ENCODE results near the gene PRKACB.
"Not testable (repeated sequence)": the region's sequence is repeated elsewhere in the genome, so short reads cannot be mapped to it uniquely, and the experiment has no call there.

The PRKACB gene

GRCh38 chr1:84272401-84272800 lies 128.3 kb downstream of the PRKACB start:
- TF ChIP-seq, protein P1, sequence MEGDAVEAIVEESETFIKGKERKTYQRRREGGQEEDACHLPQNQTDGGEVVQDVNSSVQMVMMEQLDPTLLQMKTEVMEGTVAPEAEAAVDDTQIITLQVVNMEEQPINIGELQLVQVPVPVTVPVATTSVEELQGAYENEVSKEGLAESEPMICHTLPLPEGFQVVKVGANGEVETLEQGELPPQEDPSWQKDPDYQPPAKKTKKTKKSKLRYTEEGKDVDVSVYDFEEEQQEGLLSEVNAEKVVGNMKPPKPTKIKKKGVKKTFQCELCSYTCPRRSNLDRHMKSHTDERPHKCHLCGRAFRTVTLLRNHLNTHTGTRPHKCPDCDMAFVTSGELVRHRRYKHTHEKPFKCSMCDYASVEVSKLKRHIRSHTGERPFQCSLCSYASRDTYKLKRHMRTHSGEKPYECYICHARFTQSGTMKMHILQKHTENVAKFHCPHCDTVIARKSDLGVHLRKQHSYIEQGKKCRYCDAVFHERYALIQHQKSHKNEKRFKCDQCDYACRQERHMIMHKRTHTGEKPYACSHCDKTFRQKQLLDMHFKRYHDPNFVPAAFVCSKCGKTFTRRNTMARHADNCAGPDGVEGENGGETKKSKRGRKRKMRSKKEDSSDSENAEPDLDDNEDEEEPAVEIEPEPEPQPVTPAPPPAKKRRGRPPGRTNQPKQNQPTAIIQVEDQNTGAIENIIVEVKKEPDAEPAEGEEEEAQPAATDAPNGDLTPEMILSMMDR (IDR thresholded peaks at IDR 0.05; ENCODE audit: control insufficient read depth, extremely low read depth, insufficient read depth): no peak
- H3K4me3 ChIP-seq (ENCODE audit: low read depth, low read length): no peak overlapping the region
- peak; percentile 93 for DNase-seq (ENCODE audit: low read depth)

DNA sequence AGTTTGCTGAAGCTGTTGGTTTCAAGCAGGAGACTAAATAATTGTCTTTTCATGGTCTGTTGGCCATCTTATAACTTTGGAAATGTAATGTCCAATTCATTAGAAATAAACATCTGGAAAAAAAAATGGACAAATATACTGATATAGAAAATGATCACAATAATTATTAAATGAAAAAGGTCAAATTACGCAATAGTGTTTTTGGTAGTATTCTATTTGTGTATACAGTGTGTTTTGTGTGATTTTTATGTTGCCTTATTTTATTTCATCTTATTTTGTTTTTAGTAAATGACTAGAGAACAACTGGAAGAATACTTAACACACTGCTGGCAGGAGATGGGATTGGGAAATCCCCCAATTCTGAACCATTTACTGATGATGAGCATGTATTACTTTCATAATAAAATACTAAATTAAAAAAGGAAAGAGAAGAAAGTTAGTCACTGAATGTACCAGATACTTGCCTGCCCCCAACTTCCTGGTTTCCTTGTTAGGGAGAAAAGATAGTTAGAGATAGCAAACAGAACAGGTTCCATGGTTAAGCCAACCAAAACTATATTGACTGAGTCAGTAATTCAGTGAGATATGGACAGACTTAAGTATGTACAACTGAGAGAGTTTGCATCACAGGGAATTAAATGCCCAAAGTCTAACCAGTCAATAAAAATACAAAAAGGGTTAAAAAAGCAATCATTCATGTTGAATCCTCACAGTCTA lies 133.4 kb downstream of the PRKACB start:
- TF ChIP-seq, protein P1 (IDR thresholded peaks at IDR 0.05; ENCODE audit: control insufficient read depth, extremely low read depth, insufficient read depth): no peak
- H3K4me3 ChIP-seq (ENCODE audit: low read depth, low read length): no peak overlapping the region
- no peak for DNase-seq (ENCODE audit: low read depth)

DNA sequence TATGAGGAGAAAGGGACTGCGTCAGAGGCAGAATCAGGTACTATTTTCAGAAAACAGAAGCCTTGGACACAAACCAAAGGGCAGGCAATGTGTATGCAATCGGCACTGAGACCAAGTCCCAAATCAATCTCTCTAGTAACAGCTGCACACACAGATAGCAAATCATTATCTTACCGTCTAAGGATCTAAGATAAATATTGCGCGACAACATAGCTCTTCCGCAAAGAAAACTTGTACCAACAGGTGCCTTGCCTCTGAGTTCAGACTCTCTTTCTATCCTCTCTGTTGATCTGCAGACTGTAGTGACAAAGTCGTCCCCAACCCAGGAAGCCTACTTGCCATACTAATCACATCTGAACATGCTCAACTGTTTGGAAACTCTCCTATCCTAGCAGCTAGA lies 134.8 kb downstream of the PRKACB start:
- H3K4me3 ChIP-seq (ENCODE audit: low read depth, low read length): no peak overlapping the region
- no peak for DNase-seq (ENCODE audit: low read depth)
- TF ChIP-seq, protein P1 (IDR thresholded peaks at IDR 0.05; ENCODE audit: control insufficient read depth, extremely low read depth, insufficient read depth): no peak

DNA sequence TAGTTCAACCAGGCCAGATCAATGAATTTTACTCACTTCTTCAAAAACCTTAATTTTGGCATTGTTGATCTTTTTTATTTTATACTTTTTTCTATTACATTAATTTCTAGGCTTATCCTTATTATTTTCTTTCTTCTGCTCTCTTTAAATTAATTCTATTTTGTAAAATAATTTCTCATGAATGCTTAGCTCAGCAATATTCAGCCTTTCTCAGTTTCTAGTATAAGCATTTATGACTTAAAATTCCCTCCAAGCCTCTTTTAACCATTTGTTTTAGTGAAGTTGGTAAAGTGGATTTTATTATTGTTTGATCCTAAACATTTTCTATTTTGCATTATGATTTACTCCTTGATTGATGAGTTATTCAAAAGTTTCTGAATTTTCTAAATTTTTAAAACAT lies 136.8 kb downstream of the PRKACB start:
- no peak overlapping the region for H3K4me3 ChIP-seq (ENCODE audit: low read depth, low read length)
- TF ChIP-seq, protein P1 (IDR thresholded peaks at IDR 0.05; ENCODE audit: control insufficient read depth, extremely low read depth, insufficient read depth): no peak
- no peak for DNase-seq (ENCODE audit: low read depth)

- TF ChIP-seq, protein P1 (IDR thresholded peaks at IDR 0.05; ENCODE audit: control insufficient read depth, extremely low read depth, insufficient read depth): no peak
- DNase-seq (ENCODE audit: low read depth): no peak
- H3K4me3 ChIP-seq (ENCODE audit: low read depth, low read length): no peak overlapping the region
Observed at GRCh38 chr1:84282780-84283333, 138.8 kb downstream of the PRKACB start.

GRCh38 chr1:84283381-84283780 lies 139.3 kb downstream of the PRKACB start:
- TF ChIP-seq, protein P1 (IDR thresholded peaks at IDR 0.05; ENCODE audit: control insufficient read depth, extremely low read depth, insufficient read depth): no peak
- DNase-seq (ENCODE audit: low read depth): no peak
- no peak overlapping the region for H3K4me3 ChIP-seq (ENCODE audit: low read depth, low read length)

DNA sequence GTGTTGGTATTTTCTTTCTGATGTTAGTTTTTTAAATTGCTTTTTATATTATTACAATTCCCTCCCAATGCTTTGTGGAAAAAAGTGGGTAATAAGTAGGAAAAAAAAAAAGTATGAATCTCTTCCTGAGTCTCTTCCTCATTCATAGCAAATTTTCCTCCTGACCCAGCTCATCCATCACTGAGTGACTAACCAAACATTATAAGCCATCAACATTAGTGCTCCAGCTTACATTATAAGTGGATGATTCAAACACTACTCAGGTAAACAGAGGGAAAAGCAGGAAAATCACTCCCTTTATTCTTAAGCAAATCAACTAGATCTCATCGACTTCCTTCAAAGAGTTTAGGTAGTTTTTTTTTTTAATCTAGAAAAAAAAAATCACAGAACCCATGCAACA lies 142.0 kb downstream of the PRKACB start:
- H3K4me3 ChIP-seq (ENCODE audit: low read depth, low read length): no peak overlapping the region
- TF ChIP-seq, protein P1 (IDR thresholded peaks at IDR 0.05; ENCODE audit: control insufficient read depth, extremely low read depth, insufficient read depth): no peak
- DNase-seq (ENCODE audit: low read depth): no peak

- not testable (repeated sequence) for H3K4me3 ChIP-seq (ENCODE audit: low read depth, low read length); DNase-seq (ENCODE audit: low read depth)
Observed at GRCh38 chr1:84287389-84287788, 143.3 kb downstream of the PRKACB start.

Measured in LNCaP clone FGC (cell line).